H54 (cell line): ENCODE data around the gene ATF6.
A peak's percentile ranks its signal among the peaks of the same experiment; 100 is the strongest.
"Not testable (repeated sequence)": the region's sequence is repeated elsewhere in the genome, so short reads cannot be mapped to it uniquely, and the experiment has no call there.

Experiments used
- DNase-seq: peaks from one replicate; pipeline ENCODE4 v3.0.0; 2011; ENCODE audit warnings: low spot score, mixed read lengths; ENCODE audit not compliant: insufficient read length
- FAIRE-seq: peaks from 3 replicates; lab custom pipeline; 2011; peaks lifted over from hg19 to GRCh38; lab: Jason Lieb, UNC
- POLR2A ChIP-seq: IDR thresholded peaks from 2 replicates; pipeline ENCODE4 v1.6.1; 2011; ENCODE audit warnings: low read depth, mild to moderate bottlenecking, low read length

The ATF6 gene

DNA sequence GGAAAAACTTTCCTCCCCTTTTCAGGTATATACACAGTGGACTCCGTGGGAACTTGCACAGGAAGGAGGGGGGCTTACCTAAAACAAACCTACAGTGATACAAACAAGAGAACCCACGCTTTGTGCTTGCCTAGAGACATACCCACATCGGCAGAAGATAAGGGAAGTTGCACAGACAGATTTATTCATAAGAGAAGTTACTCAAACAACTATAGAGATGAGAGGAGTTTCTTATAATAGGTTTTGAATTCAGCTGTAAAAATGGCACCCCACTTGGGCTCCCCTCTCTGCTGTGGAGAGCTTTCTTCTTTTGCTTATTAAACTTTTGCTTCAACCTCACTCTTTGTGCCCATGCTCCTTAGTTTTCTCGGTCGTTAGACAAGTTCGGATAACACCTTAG lies 18.3 kb upstream of the ATF6 start:
- no peak for DNase-seq
- TF ChIP-seq POLR2A: no peak
- FAIRE-seq: no peak

GRCh38 chr1:161749509-161750407 lies 16.4 kb upstream of the ATF6 start, which contains the start of gene DUSP12:
Gene DUSP12, plus strand, starts transcription at chr1:161749786. Its CDS starts 16 bp downstream, at chr1:161749802.
- DNase-seq (peak; percentile 79), FAIRE-seq (no peak)
- peak; percentile 90 for TF ChIP-seq POLR2A

DNA sequence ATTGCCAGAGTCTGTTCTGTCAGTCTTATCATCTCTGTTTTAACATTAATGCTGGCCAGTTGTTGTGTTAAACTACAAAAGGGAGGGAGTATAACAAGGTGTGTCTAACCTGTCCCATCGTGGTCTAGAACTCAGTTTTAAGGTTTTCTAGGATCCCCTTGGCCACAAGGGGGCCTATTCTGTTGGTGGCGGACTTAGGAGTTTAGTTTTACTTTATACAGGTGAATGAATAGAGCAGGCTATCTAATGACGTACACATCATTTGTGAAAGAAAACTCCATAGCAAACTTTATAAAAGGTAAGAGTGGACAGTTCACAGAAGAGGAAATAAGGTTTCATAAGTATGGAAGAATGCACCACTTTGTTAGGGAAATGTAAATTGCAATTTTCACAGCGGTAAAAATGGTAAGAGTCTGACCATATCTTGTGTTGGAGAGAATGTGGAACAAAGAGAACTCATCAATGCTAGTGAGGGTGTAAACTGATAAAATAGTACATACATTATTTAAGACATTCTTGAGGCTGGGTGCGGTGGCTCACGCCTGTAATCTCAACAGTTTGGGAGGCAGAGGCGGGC lies 2.5 kb upstream of the ATF6 start:
- DNase-seq (no peak), FAIRE-seq (peak; percentile 15)
- TF ChIP-seq POLR2A: no peak

DNA sequence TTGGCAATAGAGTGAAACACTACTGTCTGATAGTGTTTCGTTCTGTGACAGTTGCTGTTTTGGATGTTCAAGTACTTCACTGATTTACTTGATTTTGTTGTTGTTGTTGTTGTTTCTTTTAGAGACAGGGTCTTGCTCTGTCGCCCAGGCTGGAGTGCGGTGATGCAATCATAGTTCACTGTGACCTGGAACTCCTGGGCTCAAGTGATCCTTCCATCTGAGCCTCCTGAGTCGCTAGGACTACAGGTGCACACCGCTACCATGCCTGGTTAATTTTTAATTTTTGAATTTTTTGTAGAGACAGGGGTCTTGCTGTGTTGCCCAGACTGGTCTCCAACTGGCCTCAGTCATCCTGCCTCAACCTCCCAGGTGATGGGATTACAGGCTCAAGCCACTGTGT lies 2.3 kb downstream of the ATF6 start:
- no peak for TF ChIP-seq POLR2A
- no peak for FAIRE-seq
- no peak for DNase-seq

DNA sequence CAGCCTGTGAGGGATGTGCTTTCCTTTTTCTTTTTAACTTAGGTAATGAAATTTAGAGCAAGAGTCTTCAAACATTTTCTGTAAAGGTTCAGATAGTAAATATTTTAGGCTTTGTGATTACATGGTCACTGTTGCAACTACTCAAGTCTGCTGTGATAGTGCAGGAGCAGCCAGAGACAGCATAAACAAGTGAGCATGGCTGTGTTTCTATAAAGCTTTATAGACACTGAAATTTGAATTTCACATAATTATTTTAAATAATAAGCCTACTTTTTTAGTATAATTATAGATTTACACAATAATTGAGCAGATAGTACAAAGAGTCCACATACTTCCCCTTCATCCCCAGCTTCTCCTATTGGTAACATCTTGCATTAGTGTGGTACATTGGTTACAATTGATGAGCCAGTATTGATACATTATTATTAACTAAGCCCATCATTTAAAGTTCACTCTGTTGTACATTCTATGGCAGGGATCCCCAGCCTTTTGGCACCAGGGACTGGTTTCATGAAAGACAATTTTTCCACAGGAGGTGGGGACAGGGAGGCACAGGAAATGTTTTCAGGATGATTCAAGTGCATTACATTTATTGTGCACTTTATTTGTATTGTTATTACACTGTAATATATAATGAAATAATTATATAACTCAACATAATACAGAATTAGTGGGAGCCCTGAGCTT lies 3.0 kb downstream of the ATF6 start:
- no peak for FAIRE-seq
- no peak for TF ChIP-seq POLR2A
- no peak for DNase-seq

GRCh38 chr1:161769673-161770045 lies 3.5 kb downstream of the ATF6 start:
- not testable (repeated sequence) for DNase-seq, FAIRE-seq

DNA sequence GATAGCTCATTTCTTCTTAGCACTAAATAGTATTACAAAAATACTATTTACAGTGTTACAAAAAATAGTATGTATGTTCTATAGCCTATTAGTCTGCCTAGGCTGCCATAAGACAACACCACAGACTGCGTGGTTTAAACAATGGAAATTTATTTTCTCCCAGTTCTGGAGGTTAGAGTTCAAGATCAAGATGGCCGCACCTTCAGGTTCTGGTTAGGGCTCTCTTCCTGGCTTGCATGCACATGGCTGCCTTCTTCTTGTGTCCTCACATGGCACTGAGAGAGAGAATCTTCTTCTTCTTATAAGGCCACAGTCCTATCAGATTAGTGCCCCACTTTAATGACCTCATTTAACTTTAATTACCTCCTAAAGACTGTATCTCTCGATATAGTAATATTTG lies 4.1 kb downstream of the ATF6 start:
- TF ChIP-seq POLR2A: no peak
- no peak for FAIRE-seq
- DNase-seq: no peak

DNA sequence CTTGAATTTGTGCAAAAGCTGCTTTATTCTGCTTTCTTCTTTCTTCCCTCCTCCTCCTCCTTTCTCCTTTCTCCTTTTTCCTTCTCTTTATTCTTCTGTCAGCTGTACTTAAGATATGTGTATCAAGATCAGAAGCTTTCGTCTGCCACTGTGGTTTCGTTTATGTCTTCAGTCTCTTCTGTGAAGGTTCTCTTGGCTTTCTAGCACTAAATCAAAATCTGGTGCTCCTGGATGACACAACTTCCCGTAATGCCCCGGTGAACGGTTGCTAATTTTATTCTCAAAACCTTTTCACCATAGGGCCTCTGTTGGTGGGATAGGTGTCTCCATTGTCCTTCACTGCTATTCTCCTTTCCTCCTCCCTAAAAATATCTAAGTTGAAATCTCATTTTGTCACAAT lies 5.0 kb downstream of the ATF6 start:
- FAIRE-seq: no peak
- TF ChIP-seq POLR2A: no peak
- no peak for DNase-seq

- DNase-seq (no peak), FAIRE-seq (no peak)
- no peak for TF ChIP-seq POLR2A
Observed at GRCh38 chr1:161771973-161772372, 5.9 kb downstream of the ATF6 start.

DNA sequence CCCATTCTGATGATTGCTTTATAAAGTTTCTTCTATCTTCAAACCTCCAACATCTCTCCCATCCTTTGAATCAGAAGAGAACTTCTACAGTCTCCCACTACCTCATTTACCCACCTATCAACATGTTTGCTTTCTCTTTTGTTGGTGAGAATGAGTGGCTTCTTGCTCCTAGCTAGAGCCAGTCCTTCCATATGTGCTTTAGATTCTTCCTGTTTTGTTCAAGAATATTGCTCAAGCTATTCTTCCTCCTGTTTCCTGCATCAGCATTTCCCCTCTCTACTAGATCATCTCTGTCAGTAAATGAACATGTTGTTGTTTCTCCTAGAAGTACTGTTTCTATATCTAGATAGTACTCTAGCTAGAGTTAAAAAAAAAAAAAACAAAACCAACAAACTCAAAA lies 6.3 kb downstream of the ATF6 start:
- DNase-seq: no peak
- TF ChIP-seq POLR2A: no peak
- FAIRE-seq: no peak

- FAIRE-seq: no peak
- TF ChIP-seq POLR2A: no peak
Observed at GRCh38 chr1:161773791-161774190, 7.7 kb downstream of the ATF6 start.

DNA sequence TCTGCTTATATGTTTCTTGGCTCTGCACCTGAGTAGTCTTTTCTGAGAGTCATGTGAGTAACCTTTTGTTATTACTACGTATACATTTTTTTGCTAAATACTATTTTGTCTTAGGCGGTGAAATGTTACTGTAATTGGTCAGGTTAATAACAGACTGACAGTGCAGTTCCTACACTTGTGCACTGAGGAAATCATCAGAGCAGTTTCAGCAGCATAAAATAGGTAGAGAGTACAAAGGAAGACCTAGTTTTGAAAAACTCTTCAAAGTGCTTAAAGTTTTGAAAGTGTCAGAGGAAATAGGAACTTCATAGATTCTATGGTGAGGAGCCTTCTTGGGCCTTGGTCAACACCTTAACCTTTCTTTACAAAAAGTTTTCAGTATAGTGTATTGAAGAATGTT lies 11.1 kb downstream of the ATF6 start:
- TF ChIP-seq POLR2A: no peak
- FAIRE-seq (no peak), DNase-seq (no peak)

More at GRCh38 chr1:161773791-161774190, 7.7 kb downstream of the ATF6 start:
- DNase-seq: no peak

DNA sequence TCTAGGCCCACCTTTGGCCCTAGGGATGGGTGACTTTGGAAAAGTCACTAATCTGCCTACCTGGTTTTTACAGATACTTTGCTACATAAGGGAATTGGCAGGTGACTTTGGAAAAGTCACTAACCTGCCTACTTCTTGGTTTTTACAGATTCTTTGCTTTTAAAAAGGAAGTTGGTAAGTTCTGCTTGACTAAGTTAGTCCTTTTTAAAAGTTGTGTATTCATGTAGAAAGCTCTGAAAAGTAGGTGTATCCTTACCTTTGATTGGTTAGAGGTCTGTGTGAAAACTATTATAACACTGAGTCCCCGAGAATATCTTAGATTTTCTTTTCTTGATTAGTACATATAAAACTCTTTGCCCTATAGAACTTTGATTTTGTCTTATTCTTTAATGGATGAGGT lies 12.4 kb downstream of the ATF6 start:
- TF ChIP-seq POLR2A: no peak
- no peak for DNase-seq
- no peak for FAIRE-seq

GRCh38 chr1:161779393-161779792 lies 13.3 kb downstream of the ATF6 start:
- DNase-seq (no peak), FAIRE-seq (no peak)
- TF ChIP-seq POLR2A: no peak
